Fibroblast of villous mesenchyme (primary cell): Measurements from ENCODE around the gene MPPED1. TPM values are rescaled to one million over a fixed set of nuclear protein-coding genes. Genes with fewer than 3 reads are reported as not detected.

Source experiments
- DNase-seq: peaks from one replicate; pipeline ENCODE4 v3.0.0-alpha.2; 2010; ENCODE audit warnings: low read depth
- H3K4me3 ChIP-seq: 2 replicates; pipeline ENCODE4 v1.5.1; 2011; ENCODE audit warnings: low read depth, mild to moderate bottlenecking, low read length
- total RNA-seq: library from RNA; depleted of rRNA; stranded (reverse); fragments of >200 nt; gene quantifications from 2 replicates; pipeline ENCODE4 v1.2.3, GENCODE V29; 2012
- TF ChIP-seq, protein P1 (sequence below): IDR thresholded peaks from 2 replicates; pipeline ENCODE4 v1.5.1; 2012; ENCODE audit warnings: low read depth, mild to moderate bottlenecking, low read length; ENCODE audit not compliant: insufficient read depth

MPPED1 gene
- total RNA-seq, 1 donor, result not detected

DNA sequence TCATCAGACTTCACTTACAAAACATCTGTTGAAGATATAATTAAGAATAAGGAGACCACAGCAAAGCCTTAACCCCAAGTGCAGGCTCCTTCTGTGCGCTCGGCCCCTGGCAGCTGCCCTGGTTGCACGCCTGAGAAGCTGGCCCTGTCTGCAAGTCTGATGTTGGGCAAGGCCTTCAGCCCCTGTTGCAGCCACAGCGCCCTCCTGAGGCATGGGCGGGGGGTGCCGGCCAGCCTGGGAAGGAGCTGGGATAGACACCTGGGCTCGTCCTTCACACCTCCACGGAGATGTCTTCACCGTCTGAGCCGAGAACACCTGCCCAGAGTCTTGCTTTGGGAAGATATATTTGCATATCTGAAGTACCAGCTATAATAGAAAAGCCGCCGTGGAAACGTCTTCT, 104.1 kb downstream of the MPPED1 start:
- TF ChIP-seq, protein P1, sequence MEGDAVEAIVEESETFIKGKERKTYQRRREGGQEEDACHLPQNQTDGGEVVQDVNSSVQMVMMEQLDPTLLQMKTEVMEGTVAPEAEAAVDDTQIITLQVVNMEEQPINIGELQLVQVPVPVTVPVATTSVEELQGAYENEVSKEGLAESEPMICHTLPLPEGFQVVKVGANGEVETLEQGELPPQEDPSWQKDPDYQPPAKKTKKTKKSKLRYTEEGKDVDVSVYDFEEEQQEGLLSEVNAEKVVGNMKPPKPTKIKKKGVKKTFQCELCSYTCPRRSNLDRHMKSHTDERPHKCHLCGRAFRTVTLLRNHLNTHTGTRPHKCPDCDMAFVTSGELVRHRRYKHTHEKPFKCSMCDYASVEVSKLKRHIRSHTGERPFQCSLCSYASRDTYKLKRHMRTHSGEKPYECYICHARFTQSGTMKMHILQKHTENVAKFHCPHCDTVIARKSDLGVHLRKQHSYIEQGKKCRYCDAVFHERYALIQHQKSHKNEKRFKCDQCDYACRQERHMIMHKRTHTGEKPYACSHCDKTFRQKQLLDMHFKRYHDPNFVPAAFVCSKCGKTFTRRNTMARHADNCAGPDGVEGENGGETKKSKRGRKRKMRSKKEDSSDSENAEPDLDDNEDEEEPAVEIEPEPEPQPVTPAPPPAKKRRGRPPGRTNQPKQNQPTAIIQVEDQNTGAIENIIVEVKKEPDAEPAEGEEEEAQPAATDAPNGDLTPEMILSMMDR, result no peak
- DNase-seq, result no peak
- H3K4me3 ChIP-seq, result no peak overlapping the region

DNA sequence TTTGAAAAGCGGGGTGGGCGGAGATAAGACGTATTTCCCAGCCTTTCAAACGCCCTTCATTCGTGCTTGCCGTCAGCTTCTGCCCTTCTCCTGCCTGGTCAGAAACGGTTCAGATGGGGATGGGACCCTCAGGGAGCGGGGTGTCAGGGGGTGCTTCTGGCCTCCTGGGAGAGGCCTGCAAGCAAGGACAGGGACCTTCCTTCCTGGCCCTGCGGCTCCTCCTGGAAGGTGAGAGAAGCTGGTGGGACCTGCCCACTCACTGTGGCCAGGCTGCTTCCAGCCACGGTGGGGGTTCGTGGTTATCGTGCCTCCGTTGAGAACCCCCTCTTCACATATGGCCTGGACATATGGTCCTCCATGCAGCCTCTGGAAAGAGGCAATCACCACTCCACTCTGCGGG, 104.6 kb downstream of the MPPED1 start:
- no peak for DNase-seq
- TF ChIP-seq, protein P1, result no peak
- no peak overlapping the region for H3K4me3 ChIP-seq

DNA sequence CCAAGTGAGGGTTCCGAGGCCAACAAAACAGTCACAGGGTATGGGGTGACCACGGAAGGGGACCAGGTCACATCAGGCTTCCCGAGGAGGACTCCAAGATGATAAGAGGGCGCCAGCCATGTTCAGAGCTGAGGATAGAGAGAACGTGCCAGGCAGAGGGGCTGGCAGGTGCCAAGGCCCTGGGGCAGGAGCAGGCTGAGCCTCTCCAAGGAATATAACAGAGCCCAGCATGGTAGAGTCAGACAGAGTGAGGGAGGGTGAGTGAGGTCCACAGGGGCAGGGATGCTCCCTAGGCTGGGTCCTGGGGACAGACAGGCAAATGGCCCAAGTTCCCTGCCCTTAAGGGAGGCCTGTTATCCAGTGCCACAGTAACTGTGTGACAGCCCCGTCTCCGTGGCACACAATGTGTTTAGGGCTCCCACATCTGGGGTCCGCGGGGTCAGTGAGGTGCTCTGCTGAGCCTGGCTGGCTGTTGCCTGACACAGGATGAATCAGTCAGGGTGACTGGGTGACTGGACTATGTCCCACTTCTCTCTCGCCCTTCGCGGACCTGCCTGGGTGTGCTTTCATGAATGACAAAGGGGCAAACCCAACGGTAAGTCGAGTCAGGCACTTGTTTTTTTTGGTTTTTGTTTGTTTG, 105.3 kb downstream of the MPPED1 start:
- TF ChIP-seq, protein P1, result no peak
- DNase-seq, result no peak
- no peak overlapping the region for H3K4me3 ChIP-seq

DNA sequence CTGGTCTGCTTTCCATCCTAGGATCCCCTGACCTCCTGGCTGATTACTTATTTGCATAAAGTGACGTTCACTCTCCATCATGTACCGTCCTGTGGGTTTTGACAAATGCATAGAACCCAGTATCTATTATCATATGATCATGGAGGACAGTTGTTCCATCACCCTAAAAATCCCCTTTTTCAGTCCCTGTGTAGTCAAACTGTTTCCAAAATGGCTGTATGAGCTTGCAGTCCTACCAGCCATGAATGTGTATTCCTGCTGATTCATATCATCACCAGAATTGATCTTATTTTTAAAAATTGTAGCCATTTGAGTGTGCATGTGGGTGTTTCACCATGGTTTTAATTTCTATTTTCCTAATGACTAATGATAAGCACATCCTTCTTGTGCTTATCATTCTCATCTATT, 108.8 kb downstream of the MPPED1 start:
- TF ChIP-seq, protein P1, result no peak
- no peak overlapping the region for H3K4me3 ChIP-seq
- no peak for DNase-seq

DNA sequence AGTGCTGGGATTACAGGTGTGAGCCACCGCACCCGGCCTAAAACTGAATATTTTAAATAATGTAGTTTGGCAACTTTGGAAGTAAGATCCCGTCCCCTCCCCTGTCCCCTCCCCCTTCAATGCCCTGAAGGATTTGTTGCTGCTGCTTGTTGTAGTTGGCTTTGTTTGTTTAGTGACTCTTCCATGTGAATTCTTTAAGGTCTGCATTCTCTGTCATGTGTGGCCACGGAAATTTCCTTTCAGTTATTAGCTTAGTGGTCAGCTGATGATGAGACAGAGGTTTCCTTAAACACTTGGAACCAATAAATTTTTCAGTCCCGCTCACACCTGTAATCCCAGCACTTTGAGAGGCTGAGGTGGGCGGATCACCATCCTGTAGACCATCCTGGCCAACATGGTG, 109.9 kb downstream of the MPPED1 start:
- TF ChIP-seq, protein P1, result no peak
- DNase-seq, result no peak
- H3K4me3 ChIP-seq, result no peak overlapping the region

DNA sequence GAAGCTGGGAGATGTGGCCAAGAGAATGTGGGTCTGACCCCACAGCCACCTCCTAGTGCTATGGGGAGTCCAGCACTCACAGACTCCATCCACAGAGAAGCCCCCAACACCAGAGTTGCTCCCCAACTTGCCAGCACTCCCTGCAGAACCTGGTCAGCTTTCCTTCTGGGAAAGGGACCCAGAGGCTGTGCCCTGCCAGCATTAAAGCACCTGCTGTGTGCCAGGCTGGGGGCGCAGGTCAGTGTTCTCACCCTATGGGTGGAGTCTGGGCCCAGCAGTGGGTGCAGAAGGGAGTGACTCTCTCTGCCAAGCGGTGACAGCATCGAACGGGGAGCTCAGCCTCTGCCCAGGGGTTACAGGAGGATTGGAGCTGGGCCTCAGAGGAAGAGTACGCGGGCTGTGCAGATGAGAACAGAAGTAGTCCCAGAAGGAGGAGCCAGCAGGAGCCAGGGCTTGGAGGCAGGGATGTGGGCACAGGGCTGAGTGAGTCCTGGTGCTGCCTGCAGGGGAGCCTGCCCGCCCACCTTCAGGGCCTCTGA, 114.4 kb downstream of the MPPED1 start:
- TF ChIP-seq, protein P1, result no peak

DNA sequence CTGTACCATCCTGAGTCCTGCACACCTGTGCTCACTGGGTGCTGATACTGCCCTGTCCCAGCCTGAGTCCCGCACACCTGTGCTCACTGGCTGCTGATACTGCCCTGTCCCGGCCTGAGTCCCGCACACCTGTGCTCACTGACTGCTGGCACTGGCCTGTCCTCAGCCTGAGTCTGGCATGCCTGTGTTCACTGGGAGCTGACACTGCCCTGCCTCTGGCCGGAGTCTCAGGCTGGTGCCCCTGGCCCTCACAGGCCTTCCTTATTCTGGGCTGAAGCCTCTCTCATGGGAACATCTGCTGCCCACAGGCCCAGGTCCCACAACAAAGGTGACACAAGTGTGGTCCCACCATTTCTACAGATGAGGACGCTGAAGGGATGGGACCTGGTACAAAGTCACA, 115.1 kb downstream of the MPPED1 start:
- DNase-seq, result no peak
- no peak overlapping the region for H3K4me3 ChIP-seq
- TF ChIP-seq, protein P1, result no peak

More for the DNA sequence above, 114.4 kb downstream of the MPPED1 start:
- no peak for DNase-seq
- no peak overlapping the region for H3K4me3 ChIP-seq
